Karpas-422 (cell line): ENCODE measurements around the gene KCMF1. TPM values are rescaled to one million over a fixed set of nuclear protein-coding genes. Genes with fewer than 3 reads are reported as not detected.

ENCODE experiments used
- DNase-seq: peaks from one replicate; pipeline ENCODE4 v3.0.0-alpha.2; 2015
- H2AFZ ChIP-seq: fragments of 200-600 bp; sonication (generic); 2 replicates; pipeline ENCODE4 v1.6.1; 2014; ENCODE audit warnings: antibody characterized with exemption, low read length, mixed read lengths
- H3K27ac ChIP-seq: fragments of 200-600 bp; sonication (generic); 2 replicates; pipeline ENCODE4 v1.5.1; 2014; ENCODE audit warnings: mild to moderate bottlenecking, low read length, moderate library complexity
- H3K27me3 ChIP-seq: fragments of 200-600 bp; sonication (generic); 2 replicates; pipeline ENCODE4 v1.6.1; 2014; ENCODE audit warnings: low read length, mixed read lengths
- H3K36me3 ChIP-seq: fragments of 200-600 bp; sonication (generic); 2 replicates; pipeline ENCODE4 v1.6.1; 2014; ENCODE audit warnings: low read length, mixed read lengths; ENCODE audit not compliant: insufficient read depth
- H3K4me1 ChIP-seq: fragments of 200-600 bp; sonication (generic); 2 replicates; pipeline ENCODE4 v1.6.1; 2014; ENCODE audit warnings: mild to moderate bottlenecking, low read length, mixed read lengths
- H3K4me2 ChIP-seq: fragments of 200-600 bp; sonication (generic); 2 replicates; pipeline ENCODE4 v1.6.1; 2014; ENCODE audit warnings: low read length, low read depth, mild to moderate bottlenecking; ENCODE audit not compliant: poor library complexity, severe bottlenecking
- H3K4me3 ChIP-seq: fragments of 200-600 bp; sonication (generic); 2 replicates; pipeline ENCODE4 v1.5.1; 2014; ENCODE audit warnings: mild to moderate bottlenecking, antibody characterized with exemption, low read length, mixed read lengths
- H3K79me2 ChIP-seq: fragments of 200-600 bp; sonication (generic); 2 replicates; pipeline ENCODE4 v1.6.1; 2014; ENCODE audit warnings: mild to moderate bottlenecking, low read length, mixed read lengths
- H3K9ac ChIP-seq: fragments of 200-600 bp; sonication (generic); 2 replicates; pipeline ENCODE4 v1.6.0; 2014; ENCODE audit warnings: low read length
- H3K9me2 ChIP-seq: fragments of 200-600 bp; sonication (generic), shearing (Covaris generic); replicated peaks from 2 replicates; pipeline ENCODE4 v1.6.0; 2014; ENCODE audit warnings: mild to moderate bottlenecking, low read length, moderate library complexity; ENCODE audit not compliant: insufficient read depth
- H3K9me3 ChIP-seq: fragments of 300-700, 200-600 bp; sonication (generic); 2 replicates; pipeline ENCODE4 v1.6.1; 2014; ENCODE audit warnings: low read length, mixed read lengths
- H4K20me1 ChIP-seq: fragments of 200-600 bp; sonication (generic); 2 replicates; pipeline ENCODE4 v1.6.1; 2014; ENCODE audit warnings: mild to moderate bottlenecking, antibody characterized with exemption, low read length, low read depth; ENCODE audit not compliant: insufficient read depth
- total RNA-seq: library from RNA; depleted of rRNA; stranded (reverse); fragments of >200 nt; shearing (Covaris generic); gene quantifications from 2 replicates; pipeline ENCODE4 v1.2.3, GENCODE V29; 2014; ENCODE audit warnings: low replicate concordance

KCMF1 gene
- total RNA-seq, 1 experiment from 2014 or later, result 104 TPM

DNA sequence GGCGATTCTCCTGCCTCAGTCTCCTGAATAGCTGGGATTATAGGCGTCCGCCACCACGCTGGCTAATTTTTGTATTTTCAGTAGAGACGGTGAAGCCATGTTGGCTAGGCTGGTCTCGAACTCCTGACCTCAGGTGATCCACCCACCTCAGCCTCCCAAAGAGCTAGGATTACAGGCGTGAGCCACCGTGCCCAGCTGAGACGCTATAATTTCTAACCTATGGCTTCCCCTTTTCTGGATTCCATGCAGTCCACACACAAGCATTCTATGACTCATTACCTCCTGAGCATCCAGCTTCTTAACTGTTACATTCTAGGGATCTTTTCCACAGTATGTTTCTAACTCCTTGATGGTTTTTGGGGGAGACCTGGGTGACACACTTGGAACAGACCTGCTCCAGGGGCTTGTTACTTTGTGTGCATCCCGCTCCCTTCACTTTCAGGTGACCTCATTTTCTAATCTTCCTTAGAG, 11.8 kb upstream of the KCMF1 start:
- no peaks in the 10 kb centered on the region for H4K20me1 ChIP-seq
- no peak overlapping the region for H3K9ac ChIP-seq
- H2AFZ ChIP-seq, result no peak overlapping the region
- no peak for DNase-seq
- H3K9me3 ChIP-seq, result no peaks in the 10 kb centered on the region
- H3K4me2 ChIP-seq, result no peak overlapping the region
- H3K27ac ChIP-seq, result no peak overlapping the region
- no peaks in the 10 kb centered on the region for H3K9me2 ChIP-seq
- H3K36me3 ChIP-seq, result peaks cover 15% of the 10 kb centered on the region; the same call in 1 of the 2 replicates
- peaks cover 4% of the 10 kb centered on the region; the same call in 1 of the 2 replicates for H3K4me1 ChIP-seq
- no peak overlapping the region for H3K4me3 ChIP-seq
- H3K79me2 ChIP-seq, result peaks cover 11% of the 10 kb centered on the region; the same call in 1 of the 2 replicates
- H3K27me3 ChIP-seq, result no peaks in the 10 kb centered on the region

DNA sequence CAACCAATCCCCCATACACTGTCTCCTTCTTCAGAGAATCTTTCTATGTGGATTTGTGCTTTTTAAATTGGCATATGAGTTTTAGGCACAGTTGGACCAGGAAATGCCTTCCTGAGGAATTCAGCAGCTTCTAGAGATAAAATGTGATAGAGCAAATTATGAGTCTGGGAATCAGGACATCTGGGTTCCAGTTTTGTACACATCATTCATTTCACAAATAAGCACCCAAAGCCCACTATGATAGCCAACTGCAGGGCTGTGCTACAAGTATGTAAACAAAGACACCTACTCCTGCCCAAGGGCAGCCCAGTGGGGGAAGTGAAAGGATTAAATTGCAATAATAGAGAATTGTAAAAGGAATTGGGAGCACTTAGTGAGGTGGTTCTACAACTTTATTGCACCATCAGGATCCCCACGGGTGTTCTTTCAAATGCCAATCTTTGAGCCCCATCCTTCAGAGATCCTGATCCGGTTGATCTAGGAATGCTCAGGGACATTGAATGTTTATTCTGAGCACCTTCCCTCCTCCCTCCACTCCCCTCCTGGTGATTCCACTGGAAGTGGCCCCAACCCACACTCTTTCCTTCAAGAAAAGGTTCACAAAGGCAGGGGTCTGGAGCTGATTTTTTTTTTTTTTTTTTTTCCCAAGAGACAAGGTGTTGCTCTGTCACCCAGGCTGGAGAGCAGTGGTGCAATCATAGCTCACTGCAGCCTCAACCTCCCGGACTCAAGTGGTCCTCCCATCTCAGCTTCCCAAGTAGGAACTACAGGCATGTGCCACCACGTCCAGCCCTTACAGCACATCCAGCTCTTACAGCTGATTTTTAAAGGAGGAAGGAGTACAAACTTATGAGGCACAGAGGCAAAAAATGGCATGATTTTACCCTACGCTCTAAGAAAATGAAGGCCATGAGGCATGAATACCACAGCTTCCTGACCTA, 11.1 kb upstream of the KCMF1 start:
- Histone ChIP-seq H3K4me3 (no peak overlapping the region), H3K79me2 (peaks cover 11% of the 10 kb centered on the region; the same call in 1 of the 2 replicates), H3K9me3 (no peaks in the 10 kb centered on the region), H3K27me3 (no peaks in the 10 kb centered on the region), H3K9ac (no peak overlapping the region), H3K4me1 (peaks cover 4% of the 10 kb centered on the region; the same call in 1 of the 2 replicates), H2AFZ (no peak overlapping the region), H3K4me2 (no peak overlapping the region), H3K9me2 (no peaks in the 10 kb centered on the region), H4K20me1 (no peaks in the 10 kb centered on the region), H3K27ac (no peak overlapping the region), H3K36me3 (peaks cover 17% of the 10 kb centered on the region; the same call in 1 of the 2 replicates)
- DNase-seq, result peak; percentile 43

DNA sequence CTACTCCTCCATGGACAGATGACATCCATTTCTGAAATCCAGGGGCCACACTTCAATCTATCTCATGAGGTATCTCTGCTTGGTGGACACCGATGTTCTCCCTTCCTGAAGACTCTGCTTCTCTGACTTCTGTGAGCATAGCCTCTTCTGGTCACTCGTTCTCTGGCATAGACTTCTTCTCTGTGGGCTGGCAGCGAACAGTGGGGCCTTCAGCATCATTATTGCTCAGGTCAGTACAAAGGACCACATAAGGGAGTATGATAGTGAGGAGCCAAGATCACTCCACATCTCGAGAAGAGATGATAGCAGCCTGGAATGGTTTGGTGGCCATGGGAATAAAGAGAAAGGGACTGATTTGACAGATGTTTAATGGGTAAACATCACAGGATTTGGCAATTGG, 8.0 kb upstream of the KCMF1 start:
- peaks cover 4% of the 10 kb centered on the region; the same call in 1 of the 2 replicates for H3K4me1 ChIP-seq
- H3K27me3 ChIP-seq, result no peaks in the 10 kb centered on the region
- peaks cover 33% of the 10 kb centered on the region; the same call in 1 of the 2 replicates for H3K36me3 ChIP-seq
- H3K9me2 ChIP-seq, result no peaks in the 10 kb centered on the region
- DNase-seq, result no peak
- H4K20me1 ChIP-seq, result 0 out of 2 replicates have a peak, but pooled peaks cover 2% of the 10 kb centered on the region
- no peak overlapping the region for H3K4me2 ChIP-seq
- H3K9ac ChIP-seq, result no peak overlapping the region
- H2AFZ ChIP-seq, result no peak overlapping the region
- no peaks in the 10 kb centered on the region for H3K9me3 ChIP-seq
- H3K27ac ChIP-seq, result no peak overlapping the region
- no peak overlapping the region for H3K4me3 ChIP-seq
- peaks cover 25% of the 10 kb centered on the region for H3K79me2 ChIP-seq

DNA sequence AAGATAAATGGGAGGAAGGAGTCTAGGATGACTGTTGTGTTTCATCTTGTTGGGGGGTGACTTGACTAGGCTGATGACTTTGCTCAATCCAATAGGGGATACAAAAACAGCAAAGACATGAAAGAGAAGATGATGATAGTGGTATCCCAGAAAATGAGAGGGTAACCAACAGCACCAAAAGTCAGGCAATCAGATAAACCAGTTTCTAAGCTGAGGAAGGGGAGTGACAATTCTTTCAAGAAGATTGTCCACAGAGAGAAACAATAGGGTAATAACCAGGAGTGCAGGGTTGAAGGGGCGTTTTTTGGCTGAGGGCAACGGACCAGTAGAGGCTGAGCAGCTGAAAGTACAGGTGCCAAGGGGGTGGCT, 7.7 kb upstream of the KCMF1 start:
- Histone ChIP-seq H3K79me2 (peaks cover 28% of the 10 kb centered on the region), H2AFZ (no peak overlapping the region), H3K27ac (no peak overlapping the region), H3K9me3 (no peaks in the 10 kb centered on the region), H3K9ac (no peak overlapping the region), H3K27me3 (no peaks in the 10 kb centered on the region), H3K4me3 (no peak overlapping the region), H3K4me1 (peaks cover 7% of the 10 kb centered on the region; the same call in 1 of the 2 replicates), H3K36me3 (peaks cover 36% of the 10 kb centered on the region), H3K4me2 (no peak overlapping the region), H4K20me1 (0 out of 2 replicates have a peak, but pooled peaks cover 2% of the 10 kb centered on the region), H3K9me2 (no peaks in the 10 kb centered on the region)
- no peak for DNase-seq

DNA sequence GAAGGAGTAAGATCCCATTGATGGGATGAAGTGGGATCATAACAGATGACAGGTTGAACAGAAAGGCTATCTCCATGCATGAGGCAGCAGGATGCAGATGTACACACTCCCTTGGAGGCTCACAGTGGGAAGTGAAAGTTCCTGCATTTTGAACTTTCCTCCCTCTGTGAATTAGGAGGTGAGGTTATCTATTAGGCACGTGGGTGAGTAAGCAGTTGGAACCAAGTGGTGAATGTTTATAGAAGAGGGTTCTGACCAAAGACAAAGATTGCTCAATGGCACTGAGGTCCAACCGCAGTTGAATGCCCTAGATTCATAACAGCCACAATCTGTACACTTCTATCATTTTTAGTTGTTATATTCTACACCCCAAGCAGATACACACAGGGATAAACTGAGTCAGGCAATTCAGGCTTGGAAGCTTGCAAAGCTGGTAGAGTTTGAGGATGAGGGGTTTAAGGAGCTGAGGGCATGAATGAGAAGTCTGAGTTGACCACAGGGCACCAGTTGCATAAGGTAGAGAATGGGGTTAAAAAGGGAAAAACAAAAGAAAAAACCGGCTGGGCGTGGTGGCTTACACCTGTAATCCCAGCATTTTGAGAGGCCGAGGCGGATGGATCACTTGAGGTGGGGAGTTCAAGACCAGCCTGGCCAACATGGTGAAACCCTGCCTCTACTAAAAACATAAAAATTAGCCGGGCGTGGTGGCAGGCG, 7.1 kb upstream of the KCMF1 start:
- H4K20me1 ChIP-seq, result 0 out of 2 replicates have a peak, but pooled peaks cover 2% of the 10 kb centered on the region
- no peaks in the 10 kb centered on the region for H3K9me3 ChIP-seq
- H3K27ac ChIP-seq, result no peak overlapping the region
- peaks cover 10% of the 10 kb centered on the region for H3K4me1 ChIP-seq
- H2AFZ ChIP-seq, result no peak overlapping the region
- H3K27me3 ChIP-seq, result no peaks in the 10 kb centered on the region
- no peak overlapping the region for H3K4me2 ChIP-seq
- no peaks in the 10 kb centered on the region for H3K9me2 ChIP-seq
- H3K36me3 ChIP-seq, result peaks cover 37% of the 10 kb centered on the region
- no peak overlapping the region for H3K9ac ChIP-seq
- DNase-seq, result no peak
- peaks cover 34% of the 10 kb centered on the region for H3K79me2 ChIP-seq
- no peak overlapping the region for H3K4me3 ChIP-seq

DNA sequence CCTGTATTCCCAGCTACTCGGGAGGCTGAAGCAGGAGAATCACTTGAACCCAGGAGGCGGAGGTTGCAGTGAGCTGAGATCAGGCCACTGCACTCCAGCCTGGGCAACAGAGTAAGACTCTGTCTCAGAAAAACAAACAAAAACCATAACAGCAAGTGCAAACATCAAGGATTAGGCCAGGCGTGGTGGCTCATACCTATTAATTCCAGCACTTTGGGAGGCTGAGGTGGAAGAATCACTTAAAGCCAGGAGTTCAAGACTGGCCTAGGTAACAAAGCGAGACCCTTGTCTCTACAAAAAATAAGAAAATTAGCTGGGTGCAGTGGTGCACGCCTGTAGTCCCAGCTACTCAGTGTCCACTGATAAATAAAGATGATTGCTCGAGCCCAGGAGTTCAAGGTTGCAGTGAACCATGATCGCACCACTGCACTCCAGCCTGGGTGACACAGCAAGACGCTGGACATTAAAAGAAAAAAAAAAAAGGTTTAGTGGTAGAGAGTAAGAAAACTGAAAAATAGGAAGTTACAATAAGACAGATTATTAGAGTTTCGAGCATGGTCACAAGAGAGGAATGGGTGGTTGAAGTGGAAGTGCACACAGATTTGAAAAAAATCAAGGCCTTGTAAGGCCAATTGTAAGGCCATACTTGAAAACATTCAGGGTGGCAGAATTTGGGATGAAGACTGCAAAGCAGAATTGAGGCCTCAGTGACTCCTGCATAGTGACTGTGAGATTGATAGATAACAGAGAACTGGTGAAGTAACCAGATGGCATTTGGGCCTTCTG, 6.4 kb upstream of the KCMF1 start:
- Histone ChIP-seq H3K4me1 (peaks cover 17% of the 10 kb centered on the region), H4K20me1 (0 out of 2 replicates have a peak, but pooled peaks cover 2% of the 10 kb centered on the region), H3K27me3 (no peaks in the 10 kb centered on the region), H3K9me3 (no peaks in the 10 kb centered on the region), H3K36me3 (peaks cover 37% of the 10 kb centered on the region), H3K79me2 (peaks cover 41% of the 10 kb centered on the region), H2AFZ (no peak overlapping the region), H3K4me3 (no peak overlapping the region), H3K9ac (no peak overlapping the region), H3K4me2 (no peak overlapping the region), H3K27ac (no peak overlapping the region), H3K9me2 (no peaks in the 10 kb centered on the region)
- no peak for DNase-seq

DNA sequence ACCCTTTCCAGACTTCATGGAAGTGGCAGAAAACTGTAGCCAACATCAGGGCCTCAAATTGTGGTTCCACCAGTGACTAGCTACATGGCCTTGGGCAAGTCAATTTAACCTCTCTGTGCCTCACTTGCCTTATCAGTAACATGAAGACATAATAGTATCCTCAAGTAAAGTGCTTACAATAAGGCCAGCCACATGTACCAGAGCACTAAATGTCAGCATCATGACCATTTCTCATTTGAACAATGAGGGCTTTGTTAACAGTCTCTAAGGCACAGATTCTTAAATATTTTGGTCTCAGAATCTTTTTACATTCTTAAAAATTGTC, 5.8 kb upstream of the KCMF1 start:
- Histone ChIP-seq H3K27me3 (no peaks in the 10 kb centered on the region), H3K4me3 (no peak overlapping the region), H3K27ac (no peak overlapping the region), H3K9ac (no peak overlapping the region), H3K9me2 (no peaks in the 10 kb centered on the region), H3K4me1 (peaks cover 20% of the 10 kb centered on the region), H2AFZ (no peak overlapping the region), H4K20me1 (0 out of 2 replicates have a peak, but pooled peaks cover 2% of the 10 kb centered on the region), H3K36me3 (peaks cover 37% of the 10 kb centered on the region), H3K79me2 (peaks cover 47% of the 10 kb centered on the region), H3K9me3 (no peaks in the 10 kb centered on the region), H3K4me2 (no peak overlapping the region)
- no peak for DNase-seq
